GM19023 (cell line): ENCODE measurements around the gene TMEM204.

Experiments
- ATAC-seq: cut with Tn5 transposase; IDR thresholded peaks from one replicate; pipeline ENCODE4 v1.9.1; 2021; ENCODE audit warnings: mild to moderate bottlenecking, moderate library complexity; ENCODE audit not compliant: unreplicated experiment

TMEM204 gene

DNA sequence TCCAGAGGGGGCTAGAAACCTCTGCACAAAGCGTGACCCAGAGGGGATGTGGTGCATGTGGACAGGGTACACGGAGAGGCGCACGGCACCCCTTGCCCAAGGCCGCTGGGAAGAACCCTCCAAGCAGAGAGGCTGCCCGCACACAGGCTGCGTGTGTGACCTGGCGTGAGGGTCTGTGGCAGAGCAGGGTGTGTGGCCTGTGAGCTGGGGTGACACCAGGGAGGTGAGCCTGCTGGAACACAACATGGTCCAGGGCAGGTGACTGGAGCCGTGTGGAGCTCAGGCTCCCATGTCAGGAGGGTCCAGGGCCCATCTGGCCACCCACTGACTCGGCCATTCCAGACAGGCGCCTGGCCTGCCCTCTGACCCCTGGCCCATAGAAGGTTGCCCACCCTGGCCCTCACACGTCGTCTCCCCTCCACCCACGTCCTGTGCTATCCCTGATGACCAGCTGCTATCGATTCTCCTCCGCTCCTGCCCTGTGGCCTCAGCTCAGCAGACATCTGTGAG lies 14.8 kb upstream of the TMEM204 start:
- ATAC-seq, result no peak

DNA sequence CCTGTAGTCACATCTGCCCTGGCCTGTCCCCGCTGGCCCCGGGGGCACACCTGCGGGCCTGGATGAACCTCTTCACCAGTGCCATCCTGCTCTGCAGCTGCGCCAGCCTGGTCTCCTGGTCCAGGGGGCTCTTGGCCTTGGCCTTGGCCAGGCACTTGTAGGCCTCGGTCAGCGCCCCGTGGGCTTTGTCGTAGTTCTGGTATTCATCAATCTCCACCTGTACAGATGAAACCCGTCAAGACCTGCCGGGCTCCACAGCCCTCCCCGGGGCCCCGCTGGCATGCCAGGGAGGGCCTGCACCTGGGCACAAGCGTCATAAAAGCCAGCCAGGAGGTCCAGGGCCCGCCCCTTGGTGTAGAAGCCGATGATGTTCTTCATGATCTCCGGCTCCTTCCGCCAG lies 13.6 kb upstream of the TMEM204 start:
- ATAC-seq, result no peak

DNA sequence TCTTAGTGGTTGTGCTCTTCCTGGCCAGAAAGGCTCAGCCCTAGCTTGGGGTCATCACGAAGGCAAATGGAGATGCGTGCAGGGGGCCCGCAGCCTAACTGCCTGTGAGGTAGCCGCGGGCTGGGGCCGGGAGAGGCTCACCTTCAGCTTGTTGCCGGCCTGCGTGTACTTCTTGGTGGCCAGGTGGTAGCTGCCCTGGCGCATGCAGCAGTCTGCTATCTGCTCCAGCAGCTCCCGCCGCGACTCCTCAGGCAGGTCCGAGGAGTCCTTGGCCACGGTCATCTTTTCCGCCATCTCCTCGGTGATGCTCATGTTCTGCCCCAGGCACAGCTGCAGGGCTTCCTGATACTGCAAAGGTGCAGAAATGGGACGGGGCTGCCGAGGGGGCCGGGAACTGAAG lies 13.0 kb upstream of the TMEM204 start:
- ATAC-seq, result no peak

DNA sequence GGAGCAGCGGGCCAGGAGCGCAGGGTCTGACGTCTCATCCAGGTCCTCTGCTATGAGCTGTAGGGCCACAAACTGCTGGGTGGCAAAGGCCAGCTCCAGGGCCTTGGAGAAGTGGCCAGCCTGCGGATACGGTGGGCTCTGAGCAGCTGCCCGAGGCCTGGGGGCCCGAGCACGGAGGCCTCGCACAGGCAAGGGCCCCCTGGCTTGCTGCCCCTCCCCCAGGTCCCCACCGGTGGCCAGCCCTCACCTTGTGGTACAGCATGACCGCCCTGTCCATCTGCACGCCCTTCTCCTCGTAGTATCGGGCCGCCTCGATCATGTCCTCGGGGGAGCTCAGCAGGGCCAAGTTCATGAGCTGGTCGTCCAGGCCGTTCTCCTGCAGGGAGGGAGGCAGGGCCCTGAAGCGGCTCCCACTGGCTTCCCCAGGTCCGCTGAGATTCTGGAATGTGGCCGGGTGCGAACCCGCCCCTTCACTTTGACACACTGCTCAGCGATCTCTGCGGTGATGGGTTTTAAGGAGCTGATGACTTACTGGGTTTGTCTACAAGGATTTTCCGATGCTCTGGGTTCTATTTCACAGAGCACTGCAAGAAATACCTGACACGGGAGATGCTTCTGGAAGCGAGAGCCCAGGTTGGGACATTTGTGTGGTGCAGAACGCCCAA lies 9.8 kb upstream of the TMEM204 start:
- ATAC-seq, result no peak

DNA sequence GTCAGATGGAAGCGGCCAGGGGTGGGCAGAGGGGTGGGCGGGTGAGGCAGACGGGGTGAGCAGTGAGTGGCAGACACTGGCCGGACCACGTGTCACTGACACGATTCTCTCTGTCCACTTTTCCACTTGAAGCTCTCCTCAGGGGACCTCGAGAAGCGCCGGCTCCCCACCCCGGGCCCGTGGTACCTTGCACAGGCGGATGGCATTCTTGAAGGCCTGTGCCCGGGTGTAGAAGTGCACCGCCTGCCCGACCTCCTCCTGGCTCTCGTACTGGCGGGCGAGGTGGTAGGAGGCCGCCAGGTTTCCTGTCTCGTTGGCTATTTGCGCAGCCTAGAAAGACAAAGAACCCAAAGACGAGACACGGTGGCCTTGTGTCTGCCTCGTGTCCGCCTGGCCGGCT lies 9.1 kb upstream of the TMEM204 start:
- ATAC-seq, result no peak

DNA sequence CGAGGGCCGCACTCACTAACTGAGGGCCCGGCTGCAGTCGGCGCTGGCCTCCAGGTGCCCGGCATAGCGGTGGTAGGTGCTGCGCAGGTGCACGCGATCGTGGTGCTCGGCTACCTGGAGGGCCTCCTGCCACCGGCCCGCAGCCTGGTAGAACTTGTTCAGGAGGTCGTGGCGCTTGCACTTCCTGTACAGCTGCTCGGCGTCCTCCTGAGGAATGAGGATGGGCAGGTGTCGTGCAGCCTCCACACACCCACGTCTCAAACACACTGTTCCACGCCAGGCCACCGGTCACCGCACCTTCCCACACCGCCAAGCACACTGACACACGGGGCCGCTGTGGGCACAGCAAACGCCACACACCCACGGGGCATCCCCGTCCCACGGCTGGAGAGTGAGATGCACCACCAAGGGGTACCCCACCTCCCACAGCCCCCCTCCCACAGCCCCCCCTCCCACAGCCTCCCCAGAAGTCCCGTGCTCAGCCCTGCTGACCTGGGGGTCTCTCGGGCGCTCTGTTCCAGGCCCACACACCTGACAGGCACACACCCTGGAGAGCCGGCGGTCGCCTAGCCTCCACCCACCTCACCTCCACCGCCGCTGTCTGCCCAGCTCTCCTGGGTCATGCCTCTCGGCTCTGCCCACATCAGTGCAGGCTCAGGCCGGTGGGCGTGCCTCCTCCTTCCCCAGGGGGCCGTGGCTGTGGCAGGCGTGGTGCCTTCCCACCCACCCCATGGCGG lies 7.4 kb upstream of the TMEM204 start:
- ATAC-seq, result no peak

DNA sequence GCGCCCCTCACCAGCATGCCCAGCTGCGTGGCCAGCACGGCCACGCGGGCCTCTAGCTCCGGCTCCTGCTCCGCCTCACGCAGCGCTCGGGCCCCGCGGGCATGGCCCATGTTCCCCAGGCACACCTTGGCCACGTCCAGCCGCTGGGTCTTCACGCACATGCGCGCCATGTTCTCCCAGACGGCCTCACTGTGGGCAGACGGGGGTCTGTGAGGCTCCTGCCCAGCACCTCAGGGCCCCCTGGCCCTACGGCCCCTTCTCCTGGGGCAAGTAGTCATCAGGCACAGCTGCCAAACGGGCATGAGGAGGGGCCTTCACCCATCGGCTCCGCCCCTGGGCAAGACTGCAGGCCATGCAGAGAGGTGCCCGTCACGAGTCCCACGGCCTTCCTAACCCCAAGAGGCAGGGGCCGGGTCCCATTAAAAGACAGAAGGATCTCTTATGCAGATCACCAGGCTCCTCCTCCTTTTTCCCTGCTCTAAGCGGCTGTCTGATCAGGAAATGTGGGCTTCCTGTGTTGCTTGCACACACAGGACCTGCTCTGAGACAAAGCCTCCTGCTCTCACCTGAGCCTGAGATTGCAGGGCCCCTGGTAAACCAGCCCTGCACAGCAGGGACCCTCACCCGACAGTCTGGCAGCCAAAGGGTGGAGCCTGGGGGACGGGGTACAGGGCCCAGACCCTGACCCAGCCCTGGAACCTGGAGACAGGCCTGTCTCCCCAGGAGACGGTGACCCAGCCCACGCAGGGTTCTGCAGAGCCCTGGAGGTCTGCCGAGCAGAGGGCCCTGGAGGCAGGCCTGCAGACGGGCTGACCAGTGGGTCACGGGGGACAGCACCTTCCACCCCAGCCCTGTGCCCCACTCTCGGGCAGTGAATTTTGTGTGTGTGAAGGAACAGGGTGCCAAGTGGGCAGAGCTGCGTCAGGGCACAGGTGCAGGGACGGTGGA lies 6.6 kb upstream of the TMEM204 start:
- ATAC-seq, result no peak

DNA sequence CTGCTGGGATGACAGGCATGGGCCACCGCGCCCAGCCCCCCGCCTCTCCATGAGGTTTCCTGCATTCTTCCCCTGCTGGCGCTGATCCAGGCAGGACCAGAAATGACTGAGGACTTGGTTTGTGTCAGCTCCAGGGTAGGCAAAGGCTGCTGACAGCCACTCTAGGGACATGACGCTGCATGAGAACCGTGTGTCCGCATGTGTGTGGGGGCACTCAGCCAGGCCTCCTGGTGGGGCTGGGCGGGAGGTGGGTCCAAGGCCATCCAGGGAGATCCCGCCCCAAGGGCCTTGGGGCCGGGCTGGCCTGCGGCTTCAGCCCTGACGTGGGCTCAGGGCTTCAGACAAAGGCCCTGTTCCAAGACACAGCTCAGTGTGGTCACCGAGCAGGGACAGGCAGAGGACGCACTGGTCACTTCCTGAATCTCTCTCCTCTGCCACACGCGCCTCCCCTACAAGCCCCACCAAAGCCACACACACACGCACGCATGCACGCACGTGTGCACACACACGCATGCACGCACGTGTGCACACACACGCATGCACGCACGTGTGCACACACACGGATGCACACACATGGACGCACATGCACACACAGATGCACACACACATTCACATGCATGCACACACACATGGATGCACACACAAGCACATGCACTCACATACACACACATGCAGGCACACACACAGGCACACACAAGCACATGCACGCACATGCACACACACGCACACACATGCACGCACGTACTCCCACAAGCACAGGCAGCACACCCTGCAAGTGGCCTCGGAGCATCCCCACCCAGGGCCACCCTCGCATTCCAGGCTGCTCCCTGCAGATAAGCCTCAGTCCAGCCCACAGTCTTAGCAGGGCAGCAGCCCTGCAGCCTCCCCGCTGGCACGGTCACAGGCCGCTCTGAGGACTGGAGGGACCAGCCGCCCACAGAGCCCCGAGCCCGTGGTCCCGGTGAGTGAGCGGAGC lies 5.3 kb upstream of the TMEM204 start:
- ATAC-seq, result no peak

DNA sequence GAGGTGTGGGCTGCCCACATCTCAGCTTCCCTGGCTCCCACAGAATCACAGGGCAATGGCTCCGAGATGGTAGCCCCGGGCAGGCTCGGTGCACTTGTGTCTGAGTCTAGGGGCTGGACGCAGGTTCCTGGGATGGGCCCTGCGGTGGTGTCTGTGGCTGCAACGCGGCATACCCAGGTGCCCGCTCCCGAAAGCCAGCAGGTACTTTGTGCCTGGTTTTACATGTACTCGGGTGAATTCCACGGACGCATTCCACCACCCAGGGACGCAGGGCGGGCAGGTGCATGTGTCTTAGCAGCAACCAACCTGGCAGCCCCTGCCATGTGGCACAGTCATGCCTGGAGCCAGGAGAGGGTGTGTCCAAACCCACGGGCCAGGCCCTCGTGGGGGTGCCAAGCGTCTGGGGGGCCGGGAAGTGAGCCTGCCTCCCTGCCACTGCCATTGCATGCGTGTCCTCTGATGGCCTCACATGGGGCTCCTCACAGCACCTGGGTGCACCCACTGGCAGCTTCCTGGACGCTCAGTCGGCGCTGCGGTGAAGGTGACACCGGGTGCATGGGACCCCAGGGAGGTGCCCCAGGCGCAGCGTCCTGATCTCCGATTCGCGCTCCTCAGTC lies 4.4 kb upstream of the TMEM204 start:
- no peak for ATAC-seq

DNA sequence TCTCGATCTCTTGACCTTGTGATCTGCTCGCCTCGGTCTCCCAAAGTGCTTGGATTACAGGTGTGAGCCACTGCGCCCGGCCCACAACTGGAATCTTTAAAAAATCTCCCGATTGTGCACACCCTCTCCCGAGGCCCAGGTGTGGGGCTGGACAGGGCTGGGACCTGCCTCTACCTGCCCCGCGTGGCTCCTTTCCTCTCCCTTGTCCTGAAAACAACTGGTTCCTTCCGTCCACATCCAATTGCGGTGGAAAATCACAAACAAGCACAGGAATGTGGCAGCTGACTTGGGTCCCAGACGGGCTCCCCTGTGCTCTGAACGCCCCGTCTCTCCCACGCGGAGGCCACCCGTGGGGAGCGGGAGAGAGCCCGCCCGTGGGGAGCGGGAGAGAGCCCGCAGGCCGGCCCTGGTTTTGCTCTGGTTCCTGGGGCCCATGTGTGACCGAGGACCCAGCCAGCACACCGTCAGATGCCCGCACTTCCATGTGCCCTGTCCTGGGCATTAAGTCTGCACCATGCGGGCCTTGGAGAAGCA lies 3.0 kb upstream of the TMEM204 start:
- ATAC-seq, result no peak

DNA sequence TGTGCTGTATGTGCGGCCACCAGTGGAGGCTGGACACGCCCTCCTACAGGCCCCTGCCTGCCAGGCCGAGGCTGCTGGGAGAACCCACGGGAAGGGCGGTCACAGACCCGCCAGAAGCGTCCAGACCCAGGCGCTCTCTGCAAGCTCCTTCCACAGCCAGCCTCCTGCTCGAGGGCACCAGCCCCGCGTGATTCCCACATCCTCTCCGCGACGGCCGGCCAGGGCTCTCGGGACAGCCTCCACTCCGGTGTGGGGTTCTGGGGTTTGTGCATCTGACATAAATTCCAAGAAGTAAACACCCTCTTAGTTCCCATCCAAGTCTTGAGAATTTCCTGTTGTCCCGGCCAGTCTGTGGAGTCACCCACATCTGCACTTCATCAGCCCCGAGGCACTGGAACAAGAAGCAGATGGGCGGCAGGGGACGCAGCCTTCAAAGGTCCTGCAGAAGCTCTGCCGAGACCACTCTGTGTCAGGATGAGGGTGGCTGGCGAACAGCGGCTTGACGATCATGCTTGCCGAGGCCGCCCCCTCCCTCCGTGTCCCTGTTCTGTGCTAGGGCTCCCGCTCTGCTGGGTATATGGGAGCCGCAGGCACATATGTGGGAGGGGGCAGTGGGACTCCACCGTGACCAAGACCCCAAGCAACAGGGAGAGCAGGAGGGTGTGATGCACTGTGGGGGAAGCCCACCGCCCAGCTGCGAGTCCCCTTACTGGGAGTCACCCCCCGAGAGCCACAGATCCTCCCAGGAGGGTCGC lies 2.4 kb upstream of the TMEM204 start:
- ATAC-seq, result no peak

DNA sequence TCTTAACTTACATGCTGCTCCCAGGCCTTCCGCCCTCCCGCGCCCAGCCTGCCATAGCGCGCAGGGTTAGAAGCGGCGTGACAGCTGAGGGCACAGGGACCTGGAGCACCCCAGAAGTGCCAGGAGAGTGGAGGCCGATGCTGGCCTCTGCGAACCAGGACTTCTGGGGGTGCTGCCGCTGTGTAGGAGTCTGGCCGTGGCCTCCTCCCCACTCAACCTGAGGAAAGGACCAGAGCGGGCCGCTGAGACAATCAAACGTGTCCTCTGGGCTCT lies 1.9 kb upstream of the TMEM204 start:
- no peak for ATAC-seq

DNA sequence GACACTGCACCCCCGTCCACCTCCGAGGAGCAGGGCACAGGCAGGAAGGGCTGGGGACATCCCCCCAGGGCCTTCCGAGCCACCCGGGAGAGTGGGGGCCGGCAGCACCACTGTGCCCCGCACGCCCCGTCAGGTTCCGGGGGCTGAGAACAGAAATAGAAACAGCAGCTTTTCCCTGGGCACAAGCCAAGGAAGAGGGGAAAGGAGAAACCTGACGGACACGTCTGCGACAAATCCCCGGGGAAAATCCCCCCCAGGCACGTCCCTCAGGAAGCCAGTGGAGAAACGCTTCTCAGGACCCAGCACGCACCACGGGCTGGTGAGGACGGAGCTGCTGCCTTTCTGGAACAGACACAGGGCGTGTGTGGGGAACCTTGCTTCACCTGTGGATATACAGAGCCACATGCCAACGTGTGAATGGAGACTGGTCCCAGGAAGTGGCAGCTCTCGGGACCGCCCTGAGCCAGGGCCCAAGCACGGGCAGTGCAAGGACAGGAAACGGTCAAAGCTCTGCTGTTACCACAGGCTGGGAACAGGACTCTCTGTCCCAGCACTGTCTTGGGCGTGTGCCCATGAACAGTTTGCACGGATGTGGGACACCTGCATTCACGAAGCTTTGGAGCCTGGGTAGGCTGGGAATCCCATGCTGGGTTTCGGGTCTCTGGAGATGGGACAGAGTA lies 1.2 kb upstream of the TMEM204 start:
- no peak for ATAC-seq

DNA sequence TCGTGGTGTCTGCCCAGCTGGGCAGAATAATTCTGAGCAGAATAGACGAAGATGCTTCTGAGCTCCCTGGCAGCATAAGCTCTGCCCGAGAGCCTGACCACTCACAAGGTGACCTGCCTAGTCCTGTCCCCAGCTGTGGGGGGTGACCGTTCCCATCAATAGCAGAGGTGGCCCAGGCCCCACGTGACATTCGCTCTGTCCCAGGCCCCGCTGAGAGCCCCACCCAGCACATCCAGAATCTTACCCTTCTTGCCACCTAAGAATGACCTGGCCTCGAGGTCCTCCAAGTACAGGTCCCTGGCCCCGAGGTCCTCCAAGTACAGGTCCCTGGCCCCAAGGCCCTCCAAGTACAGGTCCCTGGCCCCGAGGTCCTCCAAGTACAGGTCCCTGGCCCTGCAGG lies 695 bp upstream of the TMEM204 start:
- no peak for ATAC-seq

DNA sequence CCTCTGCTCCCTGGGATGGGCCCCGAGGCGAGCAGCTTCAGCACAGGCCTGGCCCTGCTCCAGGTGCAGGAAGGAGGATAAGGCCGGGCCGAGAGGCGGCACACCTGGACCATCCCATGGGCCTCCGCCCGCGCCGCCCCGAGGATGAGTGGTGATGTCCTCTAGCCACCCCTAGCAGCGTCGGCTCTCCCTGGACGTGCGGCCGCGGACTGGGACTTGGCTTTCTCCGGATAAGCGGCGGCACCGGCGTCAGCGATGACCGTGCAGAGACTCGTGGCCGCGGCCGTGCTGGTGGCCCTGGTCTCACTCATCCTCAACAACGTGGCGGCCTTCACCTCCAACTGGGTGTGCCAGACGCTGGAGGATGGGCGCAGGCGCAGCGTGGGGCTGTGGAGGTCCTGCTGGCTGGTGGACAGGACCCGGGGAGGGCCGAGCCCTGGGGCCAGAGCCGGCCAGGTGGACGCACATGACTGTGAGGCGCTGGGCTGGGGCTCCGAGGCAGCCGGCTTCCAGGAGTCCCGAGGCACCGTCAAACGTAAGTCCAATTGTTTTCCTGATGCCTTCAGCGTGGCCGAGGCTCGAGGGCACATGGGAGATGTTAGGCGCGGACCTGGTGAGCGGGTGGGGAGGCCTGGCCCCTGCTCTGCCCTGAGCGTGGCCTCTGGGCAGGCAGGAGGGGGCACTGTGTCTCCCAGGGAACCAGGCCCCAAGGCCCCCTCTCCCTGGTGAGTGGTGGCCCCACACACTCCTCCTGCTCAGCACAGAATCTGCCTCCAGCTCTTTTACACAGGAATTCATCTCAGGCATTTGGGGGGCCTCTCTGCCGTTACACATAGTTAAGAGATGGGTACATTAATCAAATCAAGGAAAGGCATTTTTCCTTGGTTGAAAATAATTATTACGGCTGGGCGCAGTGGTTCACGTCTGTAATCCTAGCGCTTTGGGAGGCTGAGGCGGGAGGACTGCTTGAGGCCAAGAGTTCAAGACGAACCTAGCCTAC lies 855 bp downstream of the TMEM204 start:
- ATAC-seq, result no peak

DNA sequence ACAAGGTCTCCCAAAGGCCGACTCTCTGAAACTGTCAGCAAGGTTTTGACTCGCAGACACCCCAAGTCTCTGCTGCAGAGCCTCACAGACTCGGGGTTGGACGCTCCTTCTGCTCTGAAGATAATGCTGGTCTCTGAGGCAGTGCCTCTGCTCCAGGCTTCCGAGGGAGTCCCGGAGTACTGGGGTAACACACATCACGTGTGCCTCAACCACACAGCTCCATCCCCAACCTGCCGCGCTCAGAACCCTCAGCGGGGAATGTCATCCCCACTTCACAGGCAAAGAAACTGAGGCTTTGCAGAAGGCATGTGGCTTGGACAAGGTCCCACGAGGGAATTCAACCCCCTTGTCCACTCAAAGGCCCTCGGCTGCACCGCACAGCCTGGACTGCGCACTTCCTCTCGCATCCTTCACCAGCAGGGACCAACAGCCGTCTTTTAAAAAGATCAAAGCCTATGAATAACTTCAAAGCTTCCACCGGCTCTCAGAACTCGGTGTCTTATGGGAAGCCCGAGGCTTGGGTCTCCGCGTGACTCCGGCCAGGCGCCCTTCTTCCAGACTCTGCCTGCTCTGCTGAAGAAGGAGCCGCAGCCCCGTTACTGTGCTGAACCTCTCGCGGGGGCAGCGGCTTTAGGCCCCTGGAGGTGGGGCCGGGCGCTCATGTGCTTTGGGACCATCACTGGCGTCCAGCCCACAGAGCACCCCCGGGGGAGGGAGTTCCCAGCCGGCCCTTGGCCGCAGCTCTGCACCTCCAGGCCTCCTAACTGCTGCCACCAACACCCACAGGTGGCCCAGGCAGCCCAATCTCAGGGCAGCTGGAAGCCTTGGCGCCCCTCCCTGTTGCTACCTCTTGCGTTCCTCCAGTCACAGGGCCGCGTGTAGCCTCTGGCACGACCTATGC lies 2.2 kb downstream of the TMEM204 start:
- no peak for ATAC-seq
